Ishikawa (cell line): ENCODE data around the gene CMSS1.

ENCODE experiments used
- CREB1 ChIP-seq: IDR thresholded peaks from 2 replicates; pipeline ENCODE4 v1.6.1; 2012; ENCODE audit warnings: low read depth
- EGR1 ChIP-seq: IDR thresholded peaks from 2 replicates; pipeline ENCODE4 v1.6.1; 2012
- EP300 ChIP-seq: IDR thresholded peaks from 2 replicates; pipeline ENCODE4 v1.6.1; 2012; ENCODE audit warnings: borderline replicate concordance
- FOXM1 ChIP-seq: IDR thresholded peaks from 2 replicates; pipeline ENCODE4 v1.6.1; 2012; ENCODE audit warnings: low read depth, borderline replicate concordance
- MAX ChIP-seq: IDR thresholded peaks from 2 replicates; pipeline ENCODE4 v1.6.1; 2012
- RAD21 ChIP-seq: IDR thresholded peaks from 2 replicates; pipeline ENCODE4 v1.6.1; 2012; ENCODE audit warnings: low read depth
- REST ChIP-seq: IDR thresholded peaks from 2 replicates; pipeline ENCODE4 v1.6.1; 2012; ENCODE audit warnings: low read depth, mild to moderate bottlenecking
- TCF12 ChIP-seq: IDR thresholded peaks from 2 replicates; pipeline ENCODE4 v1.6.1; 2012; ENCODE audit warnings: low read depth
- TEAD4 ChIP-seq: IDR thresholded peaks from 2 replicates; pipeline ENCODE4 v1.6.1; 2012
- YY1 ChIP-seq: IDR thresholded peaks from 2 replicates; pipeline ENCODE4 v1.6.1; 2012; ENCODE audit warnings: low read depth

- no peak for TF ChIP-seq MAX
- no peak for TF ChIP-seq TEAD4
- TF ChIP-seq TCF12 = no peak
- no peak for TF ChIP-seq EP300
- no peak for TF ChIP-seq CREB1
- TF ChIP-seq RAD21 = no peak
- no peak for TF ChIP-seq YY1
- no peak for TF ChIP-seq REST
- no peak for TF ChIP-seq FOXM1
- TF ChIP-seq EGR1 = no peak
These were observed 212.0 kb downstream of the CMSS1 start for GRCh38 chr3:100029689-100030088.
